Upper lobe of right lung (tissue), 1 donor: ENCODE results near the gene GPR183. TPM values are rescaled to one million over a fixed set of nuclear protein-coding genes. Genes with fewer than 3 reads are reported as not detected.

Experiments used
- ATAC-seq: fragments of 200-7000 bp; cut with Tn5 transposase; one replicate; pipeline ENCODE4 v1.9.1; 2020; ENCODE audit warnings: mild to moderate bottlenecking, moderate library complexity
- DNase-seq: peaks from one replicate; pipeline ENCODE4 v3.0.0-alpha.2; 2020
- H3K27ac ChIP-seq: fragments of 200-600 bp; one replicate; pipeline ENCODE4 v1.8.0; 2022
- H3K27me3 ChIP-seq: fragments of 200-600 bp; one replicate; pipeline ENCODE4 v1.8.0; 2022; ENCODE audit warnings: mild to moderate bottlenecking
- H3K36me3 ChIP-seq: fragments of 200-600 bp; one replicate; pipeline ENCODE4 v1.8.0; 2022
- H3K4me1 ChIP-seq: fragments of 200-600 bp; one replicate; pipeline ENCODE4 v1.8.0; 2022
- H3K4me3 ChIP-seq: fragments of 200-600 bp; one replicate; pipeline ENCODE4 v1.8.0; 2022; ENCODE audit warnings: mild to moderate bottlenecking
- H3K9me3 ChIP-seq: fragments of 200-600 bp; one replicate; pipeline ENCODE4 v1.8.0; 2022
- intact Hi-C: fragments of 100-400 bp; cut with DNase I; formaldehyde crosslinking; loops from one replicate; pipeline ENCODE4 v1.11.0; 2022
- total RNA-seq: library from RNA; stranded (reverse); fragmentation: NEBNext Ultra II Directional; extraction: Animal tissue kit (Norgen Biotek cat#: 25700); gene quantifications from one replicate; pipeline ENCODE4 v1.2.1, GENCODE V29; 2021
- TF ChIP-seq, protein P1 (sequence below): fragments of 200-600 bp; IDR thresholded peaks from one replicate; pipeline ENCODE4 v1.8.0; 2022; ENCODE audit warnings: antibody characterized with exemption
- donor health status: DM: no; HTN: yes; CAD: no; lungs with severe emphysema.

The GPR183 gene
- total RNA-seq, 1 donor from 2014 or later: 13.6 TPM

DNA sequence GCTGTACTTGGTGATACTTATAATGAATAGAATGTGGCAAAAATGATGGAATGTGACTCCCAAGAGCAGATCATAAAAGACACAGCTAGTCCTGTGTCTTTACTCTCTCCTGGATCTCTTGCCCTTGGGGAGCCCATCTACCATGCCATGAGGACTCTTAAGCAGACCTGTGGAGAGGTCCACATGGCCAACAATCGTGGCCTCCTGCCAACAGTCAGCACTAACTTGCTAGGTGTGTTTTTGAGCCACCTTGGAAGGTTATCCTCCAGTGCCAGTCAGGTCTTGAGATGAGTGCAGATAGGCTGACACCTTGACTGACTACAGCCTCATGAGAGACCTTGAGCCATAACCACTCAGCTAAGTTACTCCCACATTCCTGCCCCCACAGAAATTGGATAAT is 22.3 kb upstream of the GPR183 start:
- no peaks in the 10 kb centered on the region for H3K4me1 ChIP-seq
- no peak overlapping the region for H3K4me3 ChIP-seq
- H3K27ac ChIP-seq: no peak overlapping the region
- intact Hi-C loops: no loop called here
- TF ChIP-seq, protein P1, sequence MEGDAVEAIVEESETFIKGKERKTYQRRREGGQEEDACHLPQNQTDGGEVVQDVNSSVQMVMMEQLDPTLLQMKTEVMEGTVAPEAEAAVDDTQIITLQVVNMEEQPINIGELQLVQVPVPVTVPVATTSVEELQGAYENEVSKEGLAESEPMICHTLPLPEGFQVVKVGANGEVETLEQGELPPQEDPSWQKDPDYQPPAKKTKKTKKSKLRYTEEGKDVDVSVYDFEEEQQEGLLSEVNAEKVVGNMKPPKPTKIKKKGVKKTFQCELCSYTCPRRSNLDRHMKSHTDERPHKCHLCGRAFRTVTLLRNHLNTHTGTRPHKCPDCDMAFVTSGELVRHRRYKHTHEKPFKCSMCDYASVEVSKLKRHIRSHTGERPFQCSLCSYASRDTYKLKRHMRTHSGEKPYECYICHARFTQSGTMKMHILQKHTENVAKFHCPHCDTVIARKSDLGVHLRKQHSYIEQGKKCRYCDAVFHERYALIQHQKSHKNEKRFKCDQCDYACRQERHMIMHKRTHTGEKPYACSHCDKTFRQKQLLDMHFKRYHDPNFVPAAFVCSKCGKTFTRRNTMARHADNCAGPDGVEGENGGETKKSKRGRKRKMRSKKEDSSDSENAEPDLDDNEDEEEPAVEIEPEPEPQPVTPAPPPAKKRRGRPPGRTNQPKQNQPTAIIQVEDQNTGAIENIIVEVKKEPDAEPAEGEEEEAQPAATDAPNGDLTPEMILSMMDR: no peak
- H3K27me3 ChIP-seq: no peaks in the 10 kb centered on the region
- ATAC-seq (no peak), DNase-seq (no peak)
- no peaks in the 10 kb centered on the region for H3K9me3 ChIP-seq
- peaks cover 4% of the 10 kb centered on the region for H3K36me3 ChIP-seq

GRCh38 chr13:99327761-99328160 is 20.6 kb upstream of the GPR183 start:
- intact Hi-C loops: no loop called here
- TF ChIP-seq, protein P1: no peak
- no peak overlapping the region for H3K27ac ChIP-seq
- H3K4me1 ChIP-seq: peaks cover 6% of the 10 kb centered on the region
- no peaks in the 10 kb centered on the region for H3K9me3 ChIP-seq
- ATAC-seq: no peak
- H3K27me3 ChIP-seq: no peaks in the 10 kb centered on the region
- no peak overlapping the region for H3K4me3 ChIP-seq
- DNase-seq: no peak
- H3K36me3 ChIP-seq: peaks cover 4% of the 10 kb centered on the region

- TF ChIP-seq, protein P1: no peak
- Histone ChIP-seq H3K4me1 (peaks cover 12% of the 10 kb centered on the region), H3K4me3 (no peak overlapping the region), H3K9me3 (no peaks in the 10 kb centered on the region), H3K36me3 (peaks cover 4% of the 10 kb centered on the region), H3K27me3 (no peaks in the 10 kb centered on the region), H3K27ac (no peak overlapping the region)
- intact Hi-C loops: no loop called here
- no peak for ATAC-seq
- no peak for DNase-seq
Measured at GRCh38 chr13:99327126-99327525, 19.9 kb upstream of the GPR183 start.

GRCh38 chr13:99326012-99326411 is 18.8 kb upstream of the GPR183 start:
- intact Hi-C loops: no loop called here
- DNase-seq (no peak), ATAC-seq (no peak)
- no peaks in the 10 kb centered on the region for H3K9me3 ChIP-seq
- H3K36me3 ChIP-seq: no peaks in the 10 kb centered on the region
- no peak overlapping the region for H3K27ac ChIP-seq
- H3K4me3 ChIP-seq: no peak overlapping the region
- peaks cover 19% of the 10 kb centered on the region for H3K4me1 ChIP-seq
- TF ChIP-seq, protein P1: no peak
- H3K27me3 ChIP-seq: no peaks in the 10 kb centered on the region

- Histone ChIP-seq H3K4me3 (no peak overlapping the region), H3K4me1 (peaks cover 19% of the 10 kb centered on the region), H3K9me3 (no peaks in the 10 kb centered on the region), H3K27ac (no peak overlapping the region), H3K36me3 (peaks cover 4% of the 10 kb centered on the region), H3K27me3 (no peaks in the 10 kb centered on the region)
- DNase-seq (no peak), ATAC-seq (no peak)
- TF ChIP-seq, protein P1: no peak
- intact Hi-C loops: no loop called here
Measured at GRCh38 chr13:99323488-99323887, 16.3 kb upstream of the GPR183 start.
